Measurements from ENCODE around the gene ZFYVE9.

DNA sequence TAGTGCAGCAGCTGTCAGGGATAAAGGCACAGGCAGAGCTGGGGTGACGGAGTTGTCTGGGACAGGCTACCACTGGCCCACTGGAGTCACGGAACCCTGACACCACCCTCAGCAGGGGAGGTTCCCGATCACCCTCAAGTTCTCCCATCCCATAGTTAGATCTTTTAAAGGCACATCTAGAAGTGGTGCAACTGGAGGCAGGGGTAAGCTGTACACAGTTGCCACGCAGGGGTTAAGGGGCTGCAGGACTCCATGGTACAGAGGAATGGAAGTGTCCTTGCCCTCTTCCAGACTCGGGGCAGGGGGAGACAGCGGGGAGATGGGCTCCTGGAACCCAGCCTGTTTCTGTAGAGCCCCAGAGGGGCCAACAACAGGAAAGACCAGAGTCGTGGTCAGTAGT is 210.8 kb downstream of the ZFYVE9 start:
- TF ChIP-seq RARB (CRISPR knock-in tag; IDR thresholded peaks at IDR 0.05) (no peak), ZFP3 (CRISPR knock-in tag; IDR thresholded peaks at IDR 0.05) (no peak), ZNF8 (CRISPR knock-in tag; IDR thresholded peaks at IDR 0.05) (no peak)
